Activated naive CD8-positive, alpha-beta T cell treated with anti-CD3 and anti-CD28 coated beads, Interleukin-2, amount 50 U/mL, for 24 hours (primary cell): ENCODE data around the gene GUF1.

Experiments
- ATAC-seq: fragments of 150-1000 bp; cut with Tn5 transposase; one replicate; pipeline ENCODE4 v1.10.0; 2021
- DNase-seq: peaks from one replicate; pipeline ENCODE4 v3.0.0; 2021
- H3K27ac Mint-ChIP-seq: one replicate; pipeline ENCODE4 v1.8.0; 2021; ENCODE audit warnings: mild to moderate bottlenecking, mixed read lengths
- H3K27me3 Mint-ChIP-seq: one replicate; pipeline ENCODE4 v1.8.0; 2021; ENCODE audit warnings: mixed read lengths
- H3K36me3 Mint-ChIP-seq: one replicate; pipeline ENCODE4 v1.8.0; 2021; ENCODE audit warnings: low read depth, mixed read lengths
- H3K4me1 Mint-ChIP-seq: one replicate; pipeline ENCODE4 v1.8.0; 2021; ENCODE audit warnings: mixed read lengths
- H3K4me3 Mint-ChIP-seq: one replicate; pipeline ENCODE4 v1.8.0; 2021; ENCODE audit warnings: mild to moderate bottlenecking, moderate library complexity, mixed read lengths
- H3K9me3 Mint-ChIP-seq: one replicate; pipeline ENCODE4 v1.8.0; 2021; ENCODE audit warnings: mixed read lengths

GUF1 gene

DNA sequence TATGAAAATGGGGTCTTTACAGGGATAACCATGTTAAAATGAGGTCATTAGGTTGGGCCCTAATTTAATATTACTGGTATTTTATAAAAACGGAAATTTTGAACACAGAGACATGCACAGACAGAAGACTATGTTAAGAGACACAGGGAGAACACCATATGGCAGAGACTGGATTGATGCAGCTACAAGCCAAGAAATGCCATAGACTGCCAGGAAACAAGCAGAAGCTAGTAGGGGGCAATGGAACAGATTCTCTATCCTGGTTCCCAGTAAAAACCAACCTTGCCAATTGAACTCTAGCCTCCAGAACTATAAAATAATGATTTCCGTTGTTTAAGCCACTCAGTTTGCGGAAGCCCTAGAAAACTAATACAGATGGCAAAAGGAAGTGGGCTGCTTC is 6.6 kb upstream of the GUF1 start:
- H3K9me3 Mint-ChIP-seq, result no peaks in the 10 kb centered on the region
- H3K27ac Mint-ChIP-seq, result no peak overlapping the region
- H3K4me1 Mint-ChIP-seq, result no peaks in the 10 kb centered on the region
- no peaks in the 10 kb centered on the region for H3K36me3 Mint-ChIP-seq
- DNase-seq (no peak), ATAC-seq (no peak)
- H3K4me3 Mint-ChIP-seq, result no peak overlapping the region
- H3K27me3 Mint-ChIP-seq, result peaks cover 5% of the 10 kb centered on the region

DNA sequence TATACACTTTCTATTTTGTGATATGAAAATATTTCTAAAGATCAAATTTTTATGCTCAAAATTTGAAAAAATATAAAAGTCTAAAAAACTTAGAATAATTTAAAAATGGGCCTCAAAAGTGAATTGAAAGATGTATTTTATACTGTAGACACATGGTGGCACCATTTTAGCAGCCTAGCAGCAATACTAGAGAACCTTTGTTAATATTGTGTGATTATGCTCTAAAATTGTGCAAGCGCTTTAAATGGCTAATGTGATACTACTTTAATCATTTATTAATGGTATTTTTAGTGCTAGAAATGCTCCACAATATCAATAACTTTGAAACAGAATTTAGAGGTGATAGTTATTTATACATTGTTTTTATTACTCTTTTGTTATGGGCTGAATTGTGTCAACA is 3.7 kb upstream of the GUF1 start:
- Mint-ChIP-seq H3K4me3 (no peak overlapping the region), H3K36me3 (no peaks in the 10 kb centered on the region), H3K27ac (no peak overlapping the region), H3K9me3 (no peaks in the 10 kb centered on the region), H3K4me1 (peaks cover 11% of the 10 kb centered on the region), H3K27me3 (peaks cover 6% of the 10 kb centered on the region)
- DNase-seq (no peak), ATAC-seq (no peak)

DNA sequence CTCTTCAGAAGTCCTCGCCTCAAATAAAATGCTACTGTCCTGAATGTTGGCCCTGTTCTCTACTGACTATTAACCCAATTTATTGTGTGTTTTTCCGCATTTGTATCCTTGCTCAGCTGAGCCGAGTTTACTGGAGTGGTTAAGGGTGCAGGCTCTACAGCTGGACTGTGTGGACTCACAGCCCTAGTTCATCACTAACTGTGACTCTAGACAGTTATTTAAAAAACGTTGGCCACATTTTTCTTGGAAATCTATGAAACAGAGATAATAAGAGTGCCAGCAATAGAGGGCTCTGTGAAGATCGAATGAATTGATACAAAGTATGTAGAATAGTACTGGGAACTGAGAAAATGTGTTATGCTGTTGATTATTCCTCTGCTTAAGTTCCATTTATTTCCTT is 2.9 kb upstream of the GUF1 start:
- Mint-ChIP-seq H3K27me3 (peaks cover 6% of the 10 kb centered on the region), H3K4me3 (no peak overlapping the region), H3K36me3 (no peaks in the 10 kb centered on the region), H3K4me1 (peaks cover 15% of the 10 kb centered on the region), H3K27ac (no peak overlapping the region), H3K9me3 (no peaks in the 10 kb centered on the region)
- ATAC-seq, result no peak
- DNase-seq, result no peak

- no peak for ATAC-seq
- Mint-ChIP-seq H3K9me3 (no peaks in the 10 kb centered on the region), H3K27ac (peak overlapping the region; percentile 96), H3K4me1 (peaks cover 32% of the 10 kb centered on the region), H3K36me3 (peaks cover 18% of the 10 kb centered on the region), H3K27me3 (peaks cover 2% of the 10 kb centered on the region), H3K4me3 (peak overlapping the region; percentile 94)
- no peak for DNase-seq
These were observed 840 bp downstream of the GUF1 start for GRCh38 chr4:44679060-44679459.

DNA sequence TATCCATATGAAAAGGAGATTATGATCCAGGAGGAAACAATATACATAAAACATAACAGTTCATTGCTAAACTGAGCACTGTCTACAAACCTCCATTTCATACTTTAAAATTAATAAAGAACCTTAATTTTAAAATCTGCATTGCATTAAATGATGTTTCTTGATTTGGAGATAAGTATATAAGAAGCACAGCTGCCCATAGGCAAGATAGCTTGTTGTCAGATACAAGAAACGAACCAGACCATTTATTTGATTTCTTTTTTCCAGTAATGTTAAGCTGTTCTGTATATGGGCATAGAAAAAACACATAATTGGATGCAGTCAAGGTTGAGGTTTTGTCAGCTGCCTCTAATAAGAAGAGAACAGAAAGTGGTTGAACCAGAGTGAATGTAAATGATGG is 6.4 kb downstream of the GUF1 start:
- no peak for DNase-seq
- Mint-ChIP-seq H3K4me3 (no peak overlapping the region), H3K9me3 (no peaks in the 10 kb centered on the region), H3K27ac (peak overlapping the region; percentile 23), H3K36me3 (peaks cover 61% of the 10 kb centered on the region), H3K27me3 (no peaks in the 10 kb centered on the region), H3K4me1 (peaks cover 28% of the 10 kb centered on the region)
- ATAC-seq, result no peak

- ATAC-seq, result no peak
- H3K36me3 Mint-ChIP-seq, result peaks cover 60% of the 10 kb centered on the region
- no peaks in the 10 kb centered on the region for H3K27me3 Mint-ChIP-seq
- no peaks in the 10 kb centered on the region for H3K4me1 Mint-ChIP-seq
- no peak overlapping the region for H3K4me3 Mint-ChIP-seq
- H3K27ac Mint-ChIP-seq, result no peak overlapping the region
- H3K9me3 Mint-ChIP-seq, result no peaks in the 10 kb centered on the region
- no peak for DNase-seq
These were observed 22.2 kb downstream of the GUF1 start for GRCh38 chr4:44700427-44700826.

DNA sequence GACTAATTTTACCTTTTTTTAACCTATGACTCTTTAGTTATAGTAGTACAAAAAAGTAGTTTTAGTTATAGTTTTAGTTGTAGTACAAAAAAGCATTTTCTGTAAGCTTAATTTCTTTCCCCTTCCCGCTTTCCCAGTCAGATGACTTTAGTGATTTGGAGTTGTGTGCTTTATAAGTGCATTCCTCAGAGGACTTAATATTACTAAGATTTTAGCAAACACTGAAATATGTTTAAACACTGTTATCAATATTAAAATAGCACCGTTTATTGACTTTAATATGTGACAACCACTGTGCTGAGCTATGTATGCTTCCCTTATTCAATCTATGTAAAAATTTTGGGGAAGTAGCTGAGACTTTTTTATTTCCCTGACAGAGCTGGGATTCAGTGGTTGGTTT is 22.8 kb downstream of the GUF1 start:
- Mint-ChIP-seq H3K27me3 (no peaks in the 10 kb centered on the region), H3K9me3 (no peaks in the 10 kb centered on the region), H3K36me3 (peaks cover 59% of the 10 kb centered on the region), H3K4me3 (no peak overlapping the region), H3K27ac (no peak overlapping the region), H3K4me1 (no peaks in the 10 kb centered on the region)
- DNase-seq (no peak), ATAC-seq (no peak)

GRCh38 chr4:44704673-44705072 is 26.5 kb downstream of the GUF1 start:
- H3K4me3 Mint-ChIP-seq, result no peak overlapping the region
- H3K36me3 Mint-ChIP-seq, result peaks cover 35% of the 10 kb centered on the region
- H3K27me3 Mint-ChIP-seq, result no peaks in the 10 kb centered on the region
- DNase-seq (no peak), ATAC-seq (no peak)
- no peaks in the 10 kb centered on the region for H3K9me3 Mint-ChIP-seq
- H3K27ac Mint-ChIP-seq, result no peak overlapping the region
- H3K4me1 Mint-ChIP-seq, result no peaks in the 10 kb centered on the region

GRCh38 chr4:44713125-44713524 is 34.9 kb downstream of the GUF1 start:
- Mint-ChIP-seq H3K4me3 (no peak overlapping the region), H3K9me3 (no peaks in the 10 kb centered on the region), H3K36me3 (peaks cover 15% of the 10 kb centered on the region), H3K27ac (no peak overlapping the region), H3K27me3 (no peaks in the 10 kb centered on the region), H3K4me1 (peaks cover 2% of the 10 kb centered on the region)
- ATAC-seq, result no peak
- DNase-seq, result no peak

DNA sequence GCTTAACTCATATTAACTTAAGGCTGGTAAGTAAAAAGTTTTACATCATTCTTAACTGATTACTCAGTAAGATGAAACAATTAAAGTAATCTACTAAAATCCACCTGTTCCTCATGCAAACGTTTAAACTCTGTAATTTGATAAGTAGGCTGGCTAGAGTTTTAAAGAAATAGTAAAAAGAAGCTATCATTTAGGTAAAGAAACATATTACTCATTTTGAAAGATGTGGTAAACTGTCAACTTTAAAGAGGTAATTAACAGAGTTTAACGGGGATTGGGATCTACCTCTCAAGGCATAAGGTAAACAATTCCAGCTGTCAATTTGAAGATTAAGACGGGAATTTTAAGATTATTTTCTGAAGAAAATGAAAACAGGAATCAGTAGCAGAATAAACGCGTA is 38.4 kb downstream of the GUF1 start:
- Mint-ChIP-seq H3K9me3 (no peaks in the 10 kb centered on the region), H3K27ac (no peak overlapping the region), H3K36me3 (peaks cover 22% of the 10 kb centered on the region), H3K4me1 (peaks cover 16% of the 10 kb centered on the region), H3K27me3 (no peaks in the 10 kb centered on the region), H3K4me3 (no peak overlapping the region)
- DNase-seq, result no peak
- no peak for ATAC-seq

DNA sequence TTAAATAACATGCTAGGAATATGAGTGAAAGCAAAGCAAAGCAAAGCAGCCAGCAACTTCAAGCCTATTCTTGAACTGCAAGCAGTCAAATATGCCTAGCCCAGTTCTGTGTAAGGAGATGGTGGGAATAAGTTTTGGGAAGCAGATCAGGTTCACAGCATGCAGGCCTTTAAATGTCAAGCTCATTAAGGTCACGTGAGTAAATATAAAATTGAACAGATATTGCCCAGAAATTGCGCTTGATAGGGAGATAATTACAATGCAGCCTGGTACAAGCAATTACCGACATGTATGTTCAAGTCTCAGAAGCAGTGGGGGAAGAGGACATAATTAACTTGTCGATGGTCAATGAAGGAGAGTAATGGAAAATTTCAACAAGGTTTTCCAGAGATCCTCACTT is 42.2 kb downstream of the GUF1 start:
- Mint-ChIP-seq H3K36me3 (peaks cover 12% of the 10 kb centered on the region), H3K4me1 (peaks cover 41% of the 10 kb centered on the region)

DNA sequence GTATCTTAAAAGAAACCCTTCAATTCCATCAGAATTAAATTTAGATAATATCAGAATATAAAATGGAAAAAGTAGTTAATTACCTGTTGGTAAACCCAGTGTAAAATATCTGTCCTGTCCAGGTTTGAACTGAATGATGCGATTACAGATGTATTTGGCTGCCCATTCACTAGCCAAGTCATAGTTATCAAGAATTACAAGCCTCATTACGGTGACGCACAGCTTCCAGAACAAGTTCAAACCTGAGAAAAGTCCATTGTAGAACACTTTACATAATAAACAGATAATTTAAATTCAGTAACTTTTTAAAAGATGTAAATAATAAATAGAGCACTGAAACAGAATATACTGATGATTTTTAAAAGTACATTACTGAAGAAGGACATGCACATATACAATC is 43.8 kb downstream of the GUF1 start:
- H3K9me3 Mint-ChIP-seq, result no peaks in the 10 kb centered on the region
- H3K27me3 Mint-ChIP-seq, result no peaks in the 10 kb centered on the region
- no peak for DNase-seq
- H3K4me1 Mint-ChIP-seq, result peaks cover 50% of the 10 kb centered on the region
- H3K27ac Mint-ChIP-seq, result no peak overlapping the region
- no peak for ATAC-seq
- H3K4me3 Mint-ChIP-seq, result no peak overlapping the region
- peaks cover 7% of the 10 kb centered on the region for H3K36me3 Mint-ChIP-seq

More for the DNA sequence above, 42.2 kb downstream of the GUF1 start:
- no peak for DNase-seq
- Mint-ChIP-seq H3K4me3 (no peak overlapping the region), H3K27me3 (no peaks in the 10 kb centered on the region), H3K27ac (no peak overlapping the region), H3K9me3 (no peaks in the 10 kb centered on the region)
- no peak for ATAC-seq

- no peaks in the 10 kb centered on the region for H3K9me3 Mint-ChIP-seq
- H3K36me3 Mint-ChIP-seq, result peaks cover 7% of the 10 kb centered on the region
- ATAC-seq, result no peak
- H3K4me1 Mint-ChIP-seq, result peaks cover 51% of the 10 kb centered on the region
- H3K4me3 Mint-ChIP-seq, result peak overlapping the region; percentile 91
- peak overlapping the region; percentile 90 for H3K27ac Mint-ChIP-seq
- DNase-seq, result no peak
- no peaks in the 10 kb centered on the region for H3K27me3 Mint-ChIP-seq
These were observed 46.9 kb downstream of the GUF1 start for GRCh38 chr4:44725166-44725565.

DNA sequence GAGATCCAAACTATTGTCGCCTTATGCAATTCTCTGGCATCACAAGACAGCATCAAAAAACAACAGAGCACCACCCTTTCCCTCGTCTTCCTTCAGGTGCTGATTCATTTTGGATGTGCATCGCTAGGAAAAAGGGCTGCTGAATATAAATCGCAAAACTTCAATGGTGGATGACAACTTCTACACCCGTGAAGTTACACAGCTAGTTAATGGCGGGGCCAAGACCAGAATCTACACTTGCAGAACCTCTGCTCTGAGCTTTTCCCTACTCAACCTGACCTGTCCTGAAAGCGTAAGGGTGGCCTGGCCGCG is 47.5 kb downstream of the GUF1 start:
- H3K4me3 Mint-ChIP-seq, result peak overlapping the region; percentile 91
- no peaks in the 10 kb centered on the region for H3K27me3 Mint-ChIP-seq
- peak overlapping the region; percentile 90 for H3K27ac Mint-ChIP-seq
- no peaks in the 10 kb centered on the region for H3K9me3 Mint-ChIP-seq
- no peak for ATAC-seq
- H3K36me3 Mint-ChIP-seq, result peaks cover 2% of the 10 kb centered on the region
- no peak for DNase-seq
- peaks cover 47% of the 10 kb centered on the region for H3K4me1 Mint-ChIP-seq

DNA sequence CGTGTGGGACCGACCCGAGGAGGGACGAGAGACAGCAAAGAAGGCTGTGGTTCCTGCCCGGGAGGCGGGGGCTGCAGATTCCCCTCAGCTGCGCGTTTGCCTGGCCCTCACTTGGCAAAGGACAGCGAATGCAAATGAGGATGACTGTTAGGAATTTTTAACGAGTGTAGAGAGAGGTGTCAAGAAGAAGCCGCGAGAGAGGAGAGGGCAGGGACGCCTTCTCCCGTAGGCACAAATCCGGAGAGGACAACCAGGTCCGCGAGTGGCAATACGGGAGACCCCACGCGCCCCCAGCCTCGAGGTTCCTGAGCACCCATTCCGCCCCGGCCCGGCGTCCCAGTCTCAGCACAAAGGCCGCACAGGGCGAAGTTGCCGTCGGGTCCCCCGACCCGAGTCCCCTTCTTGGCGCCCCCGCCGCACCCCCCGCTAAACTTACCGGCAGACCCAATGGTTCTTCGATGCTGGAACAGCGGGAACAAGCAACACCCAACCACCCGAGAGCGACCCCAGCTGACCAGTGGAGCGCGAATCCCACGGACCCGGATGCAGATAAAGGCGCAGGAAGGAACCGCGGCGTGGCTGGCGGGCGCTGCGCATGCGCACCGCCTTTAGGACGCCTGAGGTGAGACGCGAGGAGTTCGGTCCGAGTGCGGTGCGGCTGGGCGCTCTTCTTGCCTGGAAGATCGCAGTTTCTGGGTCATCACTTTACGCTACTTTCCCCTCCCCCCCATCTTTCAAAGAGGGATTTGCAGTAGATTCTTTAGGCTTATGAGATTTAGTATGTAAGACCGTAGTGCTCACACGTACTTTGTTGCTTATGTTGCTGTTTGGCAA is 48.0 kb downstream of the GUF1 start, which contains the start of gene GNPDA2:
GNPDA2 (minus strand) TSS at position 519 of the 834 bp plus-strand sequence. CDS start 4,349 bp downstream, outside the sequence.
- Mint-ChIP-seq H3K9me3 (no peaks in the 10 kb centered on the region), H3K4me3 (peak within 1 kb of the TSS; percentile 91)
- ATAC-seq, result peak; percentile 92

DNA sequence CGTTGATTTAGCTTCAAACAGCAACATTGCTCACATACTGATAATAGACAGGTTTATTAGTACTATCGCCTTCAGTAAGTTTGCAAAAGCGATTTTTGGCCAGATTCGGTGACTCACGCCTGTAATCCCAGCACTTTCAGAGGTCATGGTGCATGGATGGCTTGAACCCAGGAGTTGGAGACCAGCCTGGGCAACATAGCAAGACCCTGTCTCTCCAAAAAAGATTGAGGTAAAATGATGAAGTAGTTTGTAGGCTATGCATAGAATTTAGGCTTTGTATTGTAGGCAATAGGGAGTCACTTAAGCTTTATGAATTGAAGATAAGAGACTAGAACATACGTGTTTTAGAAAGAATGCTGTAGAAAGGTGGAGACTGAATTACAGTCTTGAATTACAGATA is 49.3 kb downstream of the GUF1 start:
- no peak for ATAC-seq
- no peak overlapping the region for H3K27ac Mint-ChIP-seq
- no peak for DNase-seq
- H3K36me3 Mint-ChIP-seq, result no peaks in the 10 kb centered on the region
- H3K27me3 Mint-ChIP-seq, result no peaks in the 10 kb centered on the region
- no peaks in the 10 kb centered on the region for H3K9me3 Mint-ChIP-seq
- H3K4me1 Mint-ChIP-seq, result peaks cover 40% of the 10 kb centered on the region
- H3K4me3 Mint-ChIP-seq, result peak overlapping the region; percentile 91

More for the DNA sequence above, 48.0 kb downstream of the GUF1 start, which contains the start of gene GNPDA2:
- H3K27ac Mint-ChIP-seq, result peak within 1 kb of the TSS; percentile 90
- peak; percentile 82 for DNase-seq
- H3K36me3 Mint-ChIP-seq, result no peaks in the 10 kb centered on the region
- H3K4me1 Mint-ChIP-seq, result peaks cover 43% of the 10 kb centered on the region
- no peaks in the 10 kb centered on the region for H3K27me3 Mint-ChIP-seq
